ENCODE results near the gene ASTN2.

GRCh38 chr9:116623715-116624114, 791.1 kb downstream of the ASTN2 start:
- TF ChIP-seq IRF3 (IDR thresholded peaks at IDR 0.05) (no peak), POLR2A (IDR thresholded peaks at IDR 0.05; ENCODE audit: low read depth, low read length) (no peak), GABPA (IDR thresholded peaks at IDR 0.05; ENCODE audit: low read depth) (no peak), SMAD1 (IDR thresholded peaks at IDR 0.05; ENCODE audit: low read depth, partially characterized antibody) (no peak), CREB1 (IDR thresholded peaks at IDR 0.05; ENCODE audit: low read depth) (no peak), RUNX3 (IDR thresholded peaks at IDR 0.05; ENCODE audit: low read length) (no peak), RFX5 (IDR thresholded peaks at IDR 0.05; ENCODE audit: low read depth, low read length) (no peak), EP300 (IDR thresholded peaks at IDR 0.05; ENCODE audit: borderline replicate concordance in 1 of 2, control insufficient read depth in 1 of 2, low read depth in 2 of 2, low read length in 2 of 2) (no peak), CTCF (IDR thresholded peaks at IDR 0.05 in 2 of 3, conservative IDR thresholded peaks at IDR 0.05 in 1 of 3; ENCODE audit: control insufficient read depth in 2 of 3, extremely low read depth in 1 of 3, insufficient read depth in 1 of 3, low read depth in 3 of 3, low read length in 3 of 3) (no peak), CHD1 (IDR thresholded peaks at IDR 0.05; ENCODE audit: low read depth, low read length) (no peak), BCL11A (IDR thresholded peaks at IDR 0.05; ENCODE audit: low read depth, low read length) (no peak), ETV6 (conservative IDR thresholded peaks at IDR 0.05 in 1 of 2, IDR thresholded peaks at IDR 0.05 in 1 of 2; ENCODE audit: borderline replicate concordance in 1 of 2, low read depth in 1 of 2) (no peak), ZNF384 (IDR thresholded peaks at IDR 0.05; ENCODE audit: borderline replicate concordance, low read depth, low read length) (no peak)
